ENCODE results near the gene SEMA6A.

Gene SEMA6A

DNA sequence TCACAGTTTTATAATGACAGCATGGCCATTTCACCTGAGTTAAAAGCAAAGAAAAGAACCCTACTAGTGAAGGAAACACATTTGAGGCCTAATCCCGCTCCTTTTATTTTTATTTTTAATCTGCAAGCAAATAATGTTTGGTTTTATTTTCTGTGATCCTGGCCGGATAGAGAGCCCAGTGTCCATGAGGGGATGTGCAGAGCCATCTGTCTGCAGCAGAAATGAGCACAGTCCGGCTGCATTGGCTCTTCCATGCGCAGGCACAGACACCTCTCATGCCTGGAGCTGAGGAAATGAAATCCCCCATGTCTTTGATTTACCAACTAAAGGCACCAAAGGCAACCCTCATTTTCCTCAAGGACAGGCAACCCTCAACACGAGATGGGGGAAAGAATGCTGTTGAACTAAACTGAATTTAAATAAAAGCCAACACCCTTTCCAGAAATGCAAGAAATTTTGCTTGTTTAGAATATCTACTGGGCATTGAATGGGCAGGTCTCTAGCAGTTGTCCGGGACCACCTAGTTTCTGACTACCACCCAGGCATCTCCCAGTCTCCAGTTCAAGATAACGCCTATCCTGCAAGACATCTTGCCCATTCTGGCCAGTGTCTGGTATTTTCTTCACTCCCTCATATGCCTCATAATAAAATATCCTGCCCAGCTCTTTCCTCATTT lies 47.9 kb upstream of the SEMA6A start:
- TF ChIP-seq CSDC2 (CRISPR knock-in tag; IDR thresholded peaks at IDR 0.05) (no peak), TOX (CRISPR knock-in tag; IDR thresholded peaks at IDR 0.05; ENCODE audit: borderline replicate concordance) (no peak), TCF4 (CRISPR knock-in tag; IDR thresholded peaks at IDR 0.05; ENCODE audit: borderline replicate concordance) (no peak), ZC3H10 (CRISPR knock-in tag; IDR thresholded peaks at IDR 0.05) (no peak), ZFP30 (CRISPR knock-in tag; IDR thresholded peaks at IDR 0.05) (no peak), ESRRG (CRISPR knock-in tag; IDR thresholded peaks at IDR 0.05) (no peak), ARNTL (CRISPR knock-in tag; IDR thresholded peaks at IDR 0.05; ENCODE audit: borderline replicate concordance, low read depth) (no peak), BACH2 (CRISPR knock-in tag; IDR thresholded peaks at IDR 0.05; ENCODE audit: borderline replicate concordance) (no peak), ISL1 (CRISPR knock-in tag; IDR thresholded peaks at IDR 0.05) (no peak), POU6F1 (CRISPR knock-in tag; IDR thresholded peaks at IDR 0.05; ENCODE audit: borderline replicate concordance, low read depth) (no peak), OSR1 (CRISPR knock-in tag; IDR thresholded peaks at IDR 0.05) (no peak), PPARA (CRISPR knock-in tag; IDR thresholded peaks at IDR 0.05; ENCODE audit: borderline replicate concordance) (no peak), ZNF70 (CRISPR knock-in tag; IDR thresholded peaks at IDR 0.05) (no peak), PATZ1 (CRISPR knock-in tag; IDR thresholded peaks at IDR 0.05; ENCODE audit: borderline replicate concordance) (no peak)
- TF ChIP-seq, protein P1, sequence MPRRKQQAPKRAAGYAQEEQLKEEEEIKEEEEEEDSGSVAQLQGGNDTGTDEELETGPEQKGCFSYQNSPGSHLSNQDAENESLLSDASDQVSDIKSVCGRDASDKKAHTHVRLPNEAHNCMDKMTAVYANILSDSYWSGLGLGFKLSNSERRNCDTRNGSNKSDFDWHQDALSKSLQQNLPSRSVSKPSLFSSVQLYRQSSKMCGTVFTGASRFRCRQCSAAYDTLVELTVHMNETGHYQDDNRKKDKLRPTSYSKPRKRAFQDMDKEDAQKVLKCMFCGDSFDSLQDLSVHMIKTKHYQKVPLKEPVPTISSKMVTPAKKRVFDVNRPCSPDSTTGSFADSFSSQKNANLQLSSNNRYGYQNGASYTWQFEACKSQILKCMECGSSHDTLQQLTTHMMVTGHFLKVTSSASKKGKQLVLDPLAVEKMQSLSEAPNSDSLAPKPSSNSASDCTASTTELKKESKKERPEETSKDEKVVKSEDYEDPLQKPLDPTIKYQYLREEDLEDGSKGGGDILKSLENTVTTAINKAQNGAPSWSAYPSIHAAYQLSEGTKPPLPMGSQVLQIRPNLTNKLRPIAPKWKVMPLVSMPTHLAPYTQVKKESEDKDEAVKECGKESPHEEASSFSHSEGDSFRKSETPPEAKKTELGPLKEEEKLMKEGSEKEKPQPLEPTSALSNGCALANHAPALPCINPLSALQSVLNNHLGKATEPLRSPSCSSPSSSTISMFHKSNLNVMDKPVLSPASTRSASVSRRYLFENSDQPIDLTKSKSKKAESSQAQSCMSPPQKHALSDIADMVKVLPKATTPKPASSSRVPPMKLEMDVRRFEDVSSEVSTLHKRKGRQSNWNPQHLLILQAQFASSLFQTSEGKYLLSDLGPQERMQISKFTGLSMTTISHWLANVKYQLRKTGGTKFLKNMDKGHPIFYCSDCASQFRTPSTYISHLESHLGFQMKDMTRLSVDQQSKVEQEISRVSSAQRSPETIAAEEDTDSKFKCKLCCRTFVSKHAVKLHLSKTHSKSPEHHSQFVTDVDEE (CRISPR knock-in tag; IDR thresholded peaks at IDR 0.05) = no peak
- no peak for ATAC-seq

DNA sequence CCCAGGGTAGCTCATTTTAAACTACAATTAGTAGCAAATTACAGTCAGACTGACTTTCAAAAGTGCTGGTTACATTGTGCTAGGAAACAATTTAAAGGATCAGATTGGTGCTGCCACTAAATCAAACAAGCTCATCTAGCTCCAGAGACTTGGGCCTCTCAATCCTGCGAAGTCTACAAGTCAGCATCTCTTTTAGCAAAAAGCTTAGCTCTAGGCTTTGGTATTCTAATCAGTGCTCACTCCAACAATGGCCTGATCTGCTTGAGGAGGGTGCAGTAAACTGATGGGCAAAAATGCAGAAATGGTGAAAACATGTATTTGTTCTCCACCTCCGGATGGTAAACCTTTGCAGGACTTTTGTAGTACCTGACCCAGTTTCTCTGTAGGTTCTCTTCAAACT lies 47.0 kb upstream of the SEMA6A start:
- TF ChIP-seq RARB (CRISPR knock-in tag; IDR thresholded peaks at IDR 0.05) = no peak
- TF ChIP-seq SNAI2 (CRISPR knock-in tag; IDR thresholded peaks at IDR 0.05) = no peak
- TF ChIP-seq BACH2 (CRISPR knock-in tag; IDR thresholded peaks at IDR 0.05; ENCODE audit: borderline replicate concordance) = no peak
- TF ChIP-seq ZNF565 (CRISPR knock-in tag; conservative IDR thresholded peaks at IDR 0.05; ENCODE audit: low read depth) = no peak
- TF ChIP-seq ZNF70 (CRISPR knock-in tag; IDR thresholded peaks at IDR 0.05) = no peak
- ATAC-seq = no peak

GRCh38 chr5:116616876-116617275 lies 42.3 kb upstream of the SEMA6A start:
- TF ChIP-seq ZC3H10 (CRISPR knock-in tag; IDR thresholded peaks at IDR 0.05) (no peak), BACH2 (CRISPR knock-in tag; IDR thresholded peaks at IDR 0.05; ENCODE audit: borderline replicate concordance) (no peak), ZNF8 (CRISPR knock-in tag; IDR thresholded peaks at IDR 0.05) (no peak), ZNF565 (CRISPR knock-in tag; conservative IDR thresholded peaks at IDR 0.05; ENCODE audit: low read depth) (no peak), GLIS3 (CRISPR knock-in tag; IDR thresholded peaks at IDR 0.05) (no peak), PPARA (CRISPR knock-in tag; IDR thresholded peaks at IDR 0.05; ENCODE audit: borderline replicate concordance) (no peak), ZFP3 (CRISPR knock-in tag; IDR thresholded peaks at IDR 0.05) (no peak)
- TF ChIP-seq, protein P1 (CRISPR knock-in tag; IDR thresholded peaks at IDR 0.05) = no peak
- no peak for ATAC-seq
